Transverse colon (tissue), 3 donors: ENCODE results near the gene CAMKK1.

Source experiments
- EP300 ChIP-seq: sonication (generic); formaldehyde crosslinking; IDR thresholded peaks from one replicate; pipeline ENCODE4 v1.6.1; 2017; ENCODE audit warnings: antibody characterized with exemption, low read depth
- TF ChIP-seq, protein P1 (sequence below), 5 experiments: fragments of 200-600 bp in 3 of 5; fragments of 450-650 bp in 2 of 5; sonication (generic) in 3 of 5; IDR thresholded peaks; 1 replicate in 2 of 5; 2 replicates in 3 of 5; pipeline ENCODE4 v1.5.1; 2016 to 2017; ENCODE audit warnings: antibody characterized with exemption in 5 of 5, inconsistent platforms in 3 of 5, mild to moderate bottlenecking in 2 of 5, moderate library complexity in 1 of 5

DNA sequence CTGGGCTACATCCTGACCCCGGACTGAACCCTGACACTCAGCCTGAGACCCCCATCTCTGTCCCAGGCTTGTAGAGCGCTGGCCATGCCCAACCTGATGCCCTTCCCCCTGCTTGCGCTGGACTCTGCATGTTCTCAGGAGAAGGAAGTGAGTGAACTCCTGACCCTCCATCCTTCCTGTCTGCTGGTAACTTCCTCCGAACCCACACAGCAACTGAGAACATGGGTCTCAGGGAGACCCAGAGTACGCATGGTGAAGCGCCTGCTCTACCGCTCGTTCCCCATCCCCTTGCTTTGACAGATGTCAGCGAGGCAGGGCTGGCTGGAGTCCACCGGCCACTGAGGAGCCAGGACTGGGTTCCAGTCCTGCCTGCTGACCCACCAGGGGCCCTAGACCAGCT is 6.1 kb downstream of the CAMKK1 start:
- TF ChIP-seq, protein P1, sequence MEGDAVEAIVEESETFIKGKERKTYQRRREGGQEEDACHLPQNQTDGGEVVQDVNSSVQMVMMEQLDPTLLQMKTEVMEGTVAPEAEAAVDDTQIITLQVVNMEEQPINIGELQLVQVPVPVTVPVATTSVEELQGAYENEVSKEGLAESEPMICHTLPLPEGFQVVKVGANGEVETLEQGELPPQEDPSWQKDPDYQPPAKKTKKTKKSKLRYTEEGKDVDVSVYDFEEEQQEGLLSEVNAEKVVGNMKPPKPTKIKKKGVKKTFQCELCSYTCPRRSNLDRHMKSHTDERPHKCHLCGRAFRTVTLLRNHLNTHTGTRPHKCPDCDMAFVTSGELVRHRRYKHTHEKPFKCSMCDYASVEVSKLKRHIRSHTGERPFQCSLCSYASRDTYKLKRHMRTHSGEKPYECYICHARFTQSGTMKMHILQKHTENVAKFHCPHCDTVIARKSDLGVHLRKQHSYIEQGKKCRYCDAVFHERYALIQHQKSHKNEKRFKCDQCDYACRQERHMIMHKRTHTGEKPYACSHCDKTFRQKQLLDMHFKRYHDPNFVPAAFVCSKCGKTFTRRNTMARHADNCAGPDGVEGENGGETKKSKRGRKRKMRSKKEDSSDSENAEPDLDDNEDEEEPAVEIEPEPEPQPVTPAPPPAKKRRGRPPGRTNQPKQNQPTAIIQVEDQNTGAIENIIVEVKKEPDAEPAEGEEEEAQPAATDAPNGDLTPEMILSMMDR (IDR thresholded peaks at IDR 0.05) = no peak
- no peak for TF ChIP-seq EP300
